ENCODE measurements around the gene ELAC1.

GRCh38 chr18:51006948-51007789 lies 39.3 kb downstream of the ELAC1 start:
- TF ChIP-seq CTCF (optimal IDR thresholded peaks at IDR 0.05 in 1 of 3, IDR thresholded peaks at IDR 0.05 in 1 of 3, conservative IDR thresholded peaks at IDR 0.05 in 1 of 3; ENCODE audit: extremely low read depth in 1 of 3, insufficient read depth in 2 of 3, low read length in 3 of 3) (no peak), EZH2 (IDR thresholded peaks at IDR 0.05; ENCODE audit: low read length) (no peak)
